ENCODE measurements around the gene THRSP.

Gene THRSP

GRCh38 chr11:78049348-78049747 is 14.3 kb upstream of the THRSP start:
- no peaks in the 10 kb centered on the region for H3K27me3 ChIP-seq (ENCODE audit: insufficient read depth, poor library complexity, severe bottlenecking)
- DNase-seq (ENCODE audit: low read depth in 1 of 2, low spot score in 1 of 2): no peak
- TF ChIP-seq SPI1 (IDR thresholded peaks at IDR 0.05; ENCODE audit: borderline replicate concordance, low read depth) (no peak), GABPA (IDR thresholded peaks at IDR 0.05; ENCODE audit: low read depth) (no peak), REST (IDR thresholded peaks at IDR 0.05; ENCODE audit: insufficient replicate concordance, low read depth) (no peak), POLR2AphosphoS5 (IDR thresholded peaks at IDR 0.05; ENCODE audit: low read depth) (no peak), CTCF (IDR thresholded peaks at IDR 0.05; ENCODE audit: insufficient read depth, low read length) (no peak)
- H3K27ac ChIP-seq (replicated peaks): no peak overlapping the region
- no peak overlapping the region for H3K4me3 ChIP-seq (replicated peaks; ENCODE audit: insufficient read depth, low read length)

GRCh38 chr11:78050964-78051831 is 12.5 kb upstream of the THRSP start:
- DNase-seq (ENCODE audit: low read depth in 1 of 2, low spot score in 1 of 2): no peak
- TF ChIP-seq POLR2AphosphoS5 (IDR thresholded peaks at IDR 0.05; ENCODE audit: low read depth): no peak
- no peak for TF ChIP-seq GABPA (IDR thresholded peaks at IDR 0.05; ENCODE audit: low read depth)
- TF ChIP-seq SPI1 (IDR thresholded peaks at IDR 0.05; ENCODE audit: borderline replicate concordance, low read depth): no peak
- Histone ChIP-seq H3K27me3 (ENCODE audit: insufficient read depth, poor library complexity, severe bottlenecking) (no peaks in the 10 kb centered on the region), H3K4me3 (replicated peaks; ENCODE audit: insufficient read depth, low read length) (no peak overlapping the region), H3K27ac (replicated peaks) (no peak overlapping the region)

GRCh38 chr11:78054971-78055370 is 8.7 kb upstream of the THRSP start:
- TF ChIP-seq REST (IDR thresholded peaks at IDR 0.05; ENCODE audit: insufficient replicate concordance, low read depth): no peak
- no peak for TF ChIP-seq CTCF (IDR thresholded peaks at IDR 0.05; ENCODE audit: insufficient read depth, low read length)
- no peak for TF ChIP-seq POLR2AphosphoS5 (IDR thresholded peaks at IDR 0.05; ENCODE audit: low read depth)
- no peak for TF ChIP-seq SPI1 (IDR thresholded peaks at IDR 0.05; ENCODE audit: borderline replicate concordance, low read depth)
- TF ChIP-seq GABPA (IDR thresholded peaks at IDR 0.05; ENCODE audit: low read depth): no peak
- no peak overlapping the region for H3K4me3 ChIP-seq (replicated peaks; ENCODE audit: insufficient read depth, low read length)
- DNase-seq (ENCODE audit: low read depth in 1 of 2, low spot score in 1 of 2): no peak
- no peak overlapping the region for H3K27ac ChIP-seq (replicated peaks)
- no peaks in the 10 kb centered on the region for H3K27me3 ChIP-seq (ENCODE audit: insufficient read depth, poor library complexity, severe bottlenecking)

GRCh38 chr11:78056093-78056492 is 7.6 kb upstream of the THRSP start:
- TF ChIP-seq GABPA (IDR thresholded peaks at IDR 0.05; ENCODE audit: low read depth) (no peak), SPI1 (IDR thresholded peaks at IDR 0.05; ENCODE audit: borderline replicate concordance, low read depth) (no peak), CTCF (IDR thresholded peaks at IDR 0.05; ENCODE audit: insufficient read depth, low read length) (no peak), POLR2AphosphoS5 (IDR thresholded peaks at IDR 0.05; ENCODE audit: low read depth) (no peak), REST (IDR thresholded peaks at IDR 0.05; ENCODE audit: insufficient replicate concordance, low read depth) (no peak)
- H3K4me3 ChIP-seq (replicated peaks; ENCODE audit: insufficient read depth, low read length): no peak overlapping the region
- H3K27ac ChIP-seq (replicated peaks): no peak overlapping the region
- DNase-seq (ENCODE audit: low read depth in 1 of 2, low spot score in 1 of 2): no peak
- no peaks in the 10 kb centered on the region for H3K27me3 ChIP-seq (ENCODE audit: insufficient read depth, poor library complexity, severe bottlenecking)
